T-cell (primary cell): ENCODE measurements around the gene INPP5D. TPM values are rescaled to one million over a fixed set of nuclear protein-coding genes. Genes with fewer than 3 reads are reported as not detected.

Experiments
- ATAC-seq, 4 experiments: fragments of 200-7000 bp in 3 of 4; fragments of 150-1000 bp in 1 of 4; cut with Tn5 transposase; replicated peaks in 1 of 4; 1 replicate in 3 of 4; 2 replicates in 1 of 4; pipeline ENCODE4 v1.10.0; 2021; ENCODE audit warnings: moderate library complexity in 3 of 4, mild to moderate bottlenecking in 2 of 4, moderate number of reproducible peaks in 1 of 4
- CTCF ChIA-PET, 2 donors: fragments of 300-600 bp; sonication (Branson Sonifier 250); formaldehyde crosslinking; loops; one replicate each; lab custom pipeline; 2022; ENCODE audit warnings: antibody characterized with exemption in 2 of 2; lab: Charles Lee
- POLR2A ChIA-PET, 2 donors: fragments of 300-600 bp; sonication (Branson Sonifier 250); formaldehyde crosslinking; loops; one replicate each; lab custom pipeline; 2022; ENCODE audit warnings: antibody characterized with exemption in 2 of 2; lab: Charles Lee
- DNase-seq, 35 experiments: peaks; one replicate each; pipeline versions ENCODE4 v3.0.0 to v3.0.0-alpha.2; 2013 to 2023
- H3K27ac ChIP-seq: one replicate; pipeline ENCODE4 v1.5.1; 2013; ENCODE audit warnings: low read length
- H3K27me3 ChIP-seq, 2 experiments: replicated peaks in 1 of 2; 1 replicate in 1 of 2; 2 replicates in 1 of 2; pipeline versions ENCODE4 v1.6.1 to v1.7.0; 2013; ENCODE audit warnings: low read length in 1 of 2, mixed read lengths in 1 of 2; ENCODE audit not compliant: control insufficient read depth in 2 of 2, insufficient read depth in 2 of 2; ENCODE audit errors: extremely low read depth in 1 of 2
- H3K36me3 ChIP-seq, 2 donors: 1 replicate in 1 of 2; 2 replicates in 1 of 2; pipeline versions ENCODE4 v1.6.1 to v1.7.0; 2013; ENCODE audit warnings: low read length in 1 of 2; ENCODE audit not compliant: control insufficient read depth in 2 of 2, insufficient read depth in 1 of 2; ENCODE audit errors: extremely low read depth in 1 of 2
- H3K4me1 ChIP-seq, 2 experiments: 1 replicate in 1 of 2; 2 replicates in 1 of 2; pipeline versions ENCODE4 v1.6.1 to v1.7.0; 2013; ENCODE audit warnings: low read length in 2 of 2, mixed read lengths in 1 of 2; ENCODE audit not compliant: insufficient read depth in 2 of 2, control insufficient read depth in 1 of 2; ENCODE audit errors: extremely low read depth in 1 of 2
- H3K4me3 ChIP-seq, 2 donors: 1 replicate in 1 of 2; 2 replicates in 1 of 2; pipeline versions ENCODE4 v1.5.1 to v1.7.0; 2013; ENCODE audit warnings: mild to moderate bottlenecking in 2 of 2, low read length in 1 of 2, moderate library complexity in 1 of 2; ENCODE audit not compliant: control insufficient read depth in 1 of 2; ENCODE audit errors: extremely low read depth in 1 of 2
- H3K9me3 ChIP-seq: 2 replicates; pipeline ENCODE4 v1.7.0; 2013
- H3K27ac Mint-ChIP-seq, 2 donors: one replicate each; pipeline ENCODE4 v1.8.0; 2020 to 2021; ENCODE audit warnings: mild to moderate bottlenecking in 2 of 2, mixed read lengths in 2 of 2
- H3K27me3 Mint-ChIP-seq, 2 donors: one replicate each; pipeline ENCODE4 v1.8.0; 2021 to 2022; ENCODE audit warnings: mixed read lengths in 2 of 2
- H3K36me3 Mint-ChIP-seq: one replicate; pipeline ENCODE4 v1.8.0; 2021; ENCODE audit warnings: mixed read lengths
- H3K4me1 Mint-ChIP-seq, 3 donors: one replicate each; pipeline ENCODE4 v1.8.0; 2020 to 2022; ENCODE audit warnings: mixed read lengths in 3 of 3, mild to moderate bottlenecking in 1 of 3
- H3K4me3 Mint-ChIP-seq, 3 donors: one replicate each; pipeline ENCODE4 v1.8.0; 2020 to 2022; ENCODE audit warnings: mild to moderate bottlenecking in 3 of 3, mixed read lengths in 3 of 3, moderate library complexity in 3 of 3
- H3K9me3 Mint-ChIP-seq, 3 donors: one replicate each; pipeline ENCODE4 v1.8.0; 2020 to 2022; ENCODE audit warnings: mixed read lengths in 3 of 3
- WGBS: methylation state at CpG from one replicate; pipeline ENCODE4 v1.1.5; 2013; ENCODE audit warnings: missing lambda C conversion rate; ENCODE audit not compliant: insufficient coverage; 5-methylcytosine and 5-hydroxymethylcytosine counted together
- total RNA-seq, 35 experiments: library from RNA in 6 of 35; stranded (reverse) in 6 of 35; fragments of 120-200 nt in 1 of 35; gene quantifications; one replicate each; pipeline versions ENCODE4 v1.2.1 to v1.2.4 and lab custom pipeline; 2013 to 2026

Gene INPP5D
- total RNA-seq, 5 donors from 2014 or later (not counting 1 experiment from before 2014, with no cell fraction given) = 108 to 216 (median 135) TPM

DNA sequence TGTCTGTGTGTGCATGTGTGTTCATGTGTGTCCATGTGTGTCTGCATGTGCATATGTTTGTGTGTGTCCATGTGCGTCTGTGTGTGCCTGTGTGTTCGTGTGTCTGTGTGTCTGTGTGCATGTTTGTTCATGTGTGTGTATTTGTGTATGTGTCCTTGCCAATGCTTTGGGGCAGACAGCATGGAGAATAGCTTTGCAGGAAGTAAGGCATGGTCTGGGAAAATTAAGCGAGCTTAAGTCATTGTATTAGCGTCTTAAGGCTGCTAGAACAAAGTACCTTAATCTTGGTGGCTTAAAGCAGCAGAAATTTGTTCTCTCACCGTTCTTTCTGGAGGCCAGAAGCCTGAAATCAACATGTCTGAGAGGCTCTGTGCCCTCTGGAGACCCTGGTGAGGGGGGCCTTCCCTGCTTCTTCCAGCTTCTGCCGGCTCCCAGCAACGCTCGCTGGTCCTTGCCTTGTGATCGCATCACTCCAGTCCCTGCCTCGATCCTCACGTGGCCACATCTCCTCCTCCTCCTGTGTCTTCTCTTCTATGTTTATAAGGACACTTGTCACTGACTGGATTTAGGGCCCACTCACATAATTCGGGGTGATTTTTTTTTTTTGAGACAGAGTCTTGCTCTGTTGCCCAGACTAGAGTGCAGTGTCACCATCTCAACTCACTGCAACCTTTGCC, 23.8 kb upstream of the INPP5D start:
- 93% methylated on average over 12 of the region's 12 CpGs for WGBS
- H3K4me3 ChIP-seq = no peak overlapping the region
- Mint-ChIP-seq H3K4me3 (no peak overlapping the region), H3K4me1 (no peaks in the 10 kb centered on the region), H3K27ac (no peak overlapping the region), H3K27me3 (peaks cover 0 to 2% of the 10 kb centered on the region in 2 donors), H3K36me3 (no peaks in the 10 kb centered on the region), H3K9me3 (no peaks in the 10 kb centered on the region)
- ATAC-seq (no peak), DNase-seq (no peak)
- H3K36me3 ChIP-seq = no peaks in the 10 kb centered on the region
- H3K27ac ChIP-seq = no peak overlapping the region
- H3K4me1 ChIP-seq = no peaks in the 10 kb centered on the region
- CTCF ChIA-PET = no interaction called here
- peaks cover 0 to 15% of the 10 kb centered on the region in 2 experiments for H3K27me3 ChIP-seq
- POLR2A ChIA-PET = no interaction called here
- H3K9me3 ChIP-seq = no peaks in the 10 kb centered on the region

DNA sequence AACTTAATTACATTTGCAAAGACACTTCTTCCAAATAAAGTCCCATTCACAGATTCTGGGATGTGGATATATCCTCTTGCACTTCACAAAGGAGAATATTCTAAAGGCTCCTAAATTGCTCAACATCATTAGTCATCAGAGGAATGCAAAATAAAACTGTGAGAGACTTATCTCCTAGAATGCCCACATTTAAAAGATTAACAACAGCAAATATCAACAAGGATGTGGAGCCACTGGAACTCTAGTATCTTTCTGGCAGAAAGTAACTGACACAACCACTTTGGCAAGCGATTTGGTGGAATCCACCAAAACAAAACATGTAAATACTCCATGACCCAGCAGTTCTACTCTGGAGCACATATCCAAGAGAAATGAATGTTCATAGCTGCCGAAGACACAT, 23.1 kb upstream of the INPP5D start:
- POLR2A ChIA-PET = no interaction called here
- no peak overlapping the region for H3K27ac Mint-ChIP-seq
- no peak overlapping the region for H3K27ac ChIP-seq
- peaks cover under 1 to 2% of the 10 kb centered on the region in 2 donors for H3K27me3 Mint-ChIP-seq
- H3K4me3 ChIP-seq = no peak overlapping the region
- no peaks in the 10 kb centered on the region for H3K4me1 Mint-ChIP-seq
- no peaks in the 10 kb centered on the region for H3K36me3 Mint-ChIP-seq
- H3K4me3 Mint-ChIP-seq = no peak overlapping the region
- H3K36me3 ChIP-seq = no peaks in the 10 kb centered on the region
- ATAC-seq (no peak), DNase-seq (no peak)
- H3K9me3 ChIP-seq = no peaks in the 10 kb centered on the region
- no peaks in the 10 kb centered on the region for H3K9me3 Mint-ChIP-seq
- WGBS = 80% methylated on average over 1 of the region's 2 CpGs
- no peaks in the 10 kb centered on the region for H3K4me1 ChIP-seq
- peaks cover 0 to 21% of the 10 kb centered on the region in 2 experiments for H3K27me3 ChIP-seq
- CTCF ChIA-PET = no interaction called here

DNA sequence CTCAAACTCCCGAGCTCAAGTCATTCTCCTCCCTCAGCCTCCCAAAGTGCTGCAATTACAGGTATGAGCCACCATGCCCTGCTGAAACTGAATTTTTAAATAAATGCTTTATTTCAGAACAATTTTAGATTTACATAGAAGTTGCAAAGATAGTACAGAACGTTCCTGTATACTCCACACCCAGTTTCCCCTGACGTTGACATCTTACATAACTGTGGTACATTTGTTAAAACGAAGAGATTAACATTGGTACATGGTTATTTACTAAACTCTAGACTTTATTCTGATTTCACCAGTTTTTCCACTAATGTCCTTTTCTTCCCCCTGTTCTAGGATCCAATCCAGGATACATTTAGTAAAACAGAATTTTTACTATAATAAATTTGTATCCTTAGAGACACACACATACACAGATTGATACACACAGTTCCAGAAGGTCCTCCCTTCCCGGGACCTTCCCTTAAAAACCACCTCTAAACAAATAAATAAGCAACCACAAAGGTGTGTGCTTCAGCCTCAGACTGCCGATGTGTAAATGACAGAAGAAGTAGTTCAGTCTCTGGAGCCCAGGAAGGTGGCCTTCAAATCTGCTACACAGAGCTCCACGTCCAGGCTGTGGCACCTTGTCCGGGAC, 20.8 kb upstream of the INPP5D start:
- Mint-ChIP-seq H3K27ac (no peak overlapping the region), H3K4me3 (no peak overlapping the region), H3K27me3 (peaks cover 2 to 4% of the 10 kb centered on the region in 2 donors), H3K36me3 (no peaks in the 10 kb centered on the region), H3K4me1 (no peaks in the 10 kb centered on the region), H3K9me3 (no peaks in the 10 kb centered on the region)
- DNase-seq (no peak), ATAC-seq (no peak)
- POLR2A ChIA-PET = no interaction called here
- H3K27me3 ChIP-seq = peaks cover 0 to 20% of the 10 kb centered on the region in 2 experiments
- H3K36me3 ChIP-seq = no peaks in the 10 kb centered on the region
- H3K27ac ChIP-seq = no peak overlapping the region
- H3K4me3 ChIP-seq = no peak overlapping the region
- 75% methylated on average over 2 of the region's 8 CpGs for WGBS
- CTCF ChIA-PET = no interaction called here
- no peaks in the 10 kb centered on the region for H3K9me3 ChIP-seq
- H3K4me1 ChIP-seq = no peaks in the 10 kb centered on the region

DNA sequence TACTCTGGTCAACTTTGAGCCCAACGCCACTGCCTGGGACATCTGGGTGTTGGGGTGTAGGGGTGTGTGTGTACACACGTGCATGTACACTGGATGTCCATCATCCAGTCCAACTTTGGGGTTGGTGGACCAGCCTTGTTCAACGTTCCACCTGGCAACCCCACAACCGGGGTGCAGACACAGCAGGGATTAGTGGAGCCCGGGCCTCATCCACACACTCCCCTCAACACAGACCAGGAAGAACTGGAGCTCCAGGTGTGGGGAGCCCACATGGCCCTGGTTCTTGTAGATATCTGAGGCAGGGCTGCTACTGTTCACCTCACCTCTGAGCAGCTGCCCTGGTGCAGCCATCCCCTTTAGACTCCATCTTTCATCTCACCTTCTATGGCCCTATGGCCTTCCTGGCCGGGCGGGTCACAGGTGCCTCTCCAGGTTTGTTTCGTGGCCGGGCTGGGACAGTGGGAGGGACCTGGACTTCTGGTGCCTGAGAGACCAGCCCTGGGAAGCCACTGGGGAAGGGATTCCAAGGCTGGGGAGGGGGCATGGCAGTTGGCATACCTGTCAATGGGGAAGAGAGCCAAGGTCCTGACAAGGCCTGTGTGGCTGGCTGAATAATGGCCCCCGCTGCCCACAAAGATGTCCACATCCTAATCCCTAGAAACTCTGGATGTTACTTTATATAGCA, 20.2 kb upstream of the INPP5D start:
- DNase-seq (no peak), ATAC-seq (no peak)
- Mint-ChIP-seq H3K9me3 (no peaks in the 10 kb centered on the region), H3K4me1 (no peaks in the 10 kb centered on the region), H3K27ac (no peak overlapping the region), H3K4me3 (no peak overlapping the region), H3K36me3 (no peaks in the 10 kb centered on the region), H3K27me3 (peaks cover 2 to 4% of the 10 kb centered on the region in 2 donors)
- WGBS = 88% methylated on average over 4 of the region's 10 CpGs
- H3K4me1 ChIP-seq = no peaks in the 10 kb centered on the region
- H3K27ac ChIP-seq = no peak overlapping the region
- ChIA-PET POLR2A (no interaction called here), CTCF (no interaction called here)
- no peaks in the 10 kb centered on the region for H3K36me3 ChIP-seq
- no peak overlapping the region for H3K4me3 ChIP-seq
- H3K9me3 ChIP-seq = no peaks in the 10 kb centered on the region
- H3K27me3 ChIP-seq = peaks cover 0 to 20% of the 10 kb centered on the region in 2 experiments

DNA sequence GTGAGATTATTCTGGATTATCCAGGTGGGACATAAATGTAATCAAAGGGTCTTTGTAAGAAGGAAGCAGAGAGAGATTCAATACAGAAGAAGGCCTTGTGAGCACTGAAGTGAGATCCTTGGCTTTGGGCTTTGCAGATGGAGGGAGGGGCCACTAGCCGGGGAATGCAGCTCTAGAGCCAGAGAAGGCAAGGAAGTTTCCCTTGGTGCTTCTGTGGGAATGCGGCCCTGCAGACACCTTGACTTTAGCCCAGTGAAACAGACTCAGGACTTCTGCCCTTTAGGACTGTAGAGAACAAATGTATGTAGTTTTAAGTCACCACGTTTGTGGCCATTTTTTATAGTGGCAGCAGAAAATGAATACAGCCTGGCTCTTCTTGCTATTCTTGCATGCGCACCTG, 19.6 kb upstream of the INPP5D start:
- no peaks in the 10 kb centered on the region for H3K4me1 ChIP-seq
- no peak overlapping the region for H3K4me3 ChIP-seq
- H3K9me3 ChIP-seq = no peaks in the 10 kb centered on the region
- H3K27me3 ChIP-seq = peaks cover 0 to 20% of the 10 kb centered on the region in 2 experiments
- ATAC-seq (no peak), DNase-seq (no peak)
- no peak overlapping the region for H3K27ac Mint-ChIP-seq
- H3K4me1 Mint-ChIP-seq = no peaks in the 10 kb centered on the region
- peaks cover 2 to 4% of the 10 kb centered on the region in 2 donors for H3K27me3 Mint-ChIP-seq
- H3K4me3 Mint-ChIP-seq = no peak overlapping the region
- no peak overlapping the region for H3K27ac ChIP-seq
- H3K9me3 Mint-ChIP-seq = no peaks in the 10 kb centered on the region
- H3K36me3 Mint-ChIP-seq = no peaks in the 10 kb centered on the region
- CTCF ChIA-PET = no interaction called here
- WGBS = 85% methylated on average over 4 of the region's 4 CpGs
- POLR2A ChIA-PET = no interaction called here
- H3K36me3 ChIP-seq = no peaks in the 10 kb centered on the region

DNA sequence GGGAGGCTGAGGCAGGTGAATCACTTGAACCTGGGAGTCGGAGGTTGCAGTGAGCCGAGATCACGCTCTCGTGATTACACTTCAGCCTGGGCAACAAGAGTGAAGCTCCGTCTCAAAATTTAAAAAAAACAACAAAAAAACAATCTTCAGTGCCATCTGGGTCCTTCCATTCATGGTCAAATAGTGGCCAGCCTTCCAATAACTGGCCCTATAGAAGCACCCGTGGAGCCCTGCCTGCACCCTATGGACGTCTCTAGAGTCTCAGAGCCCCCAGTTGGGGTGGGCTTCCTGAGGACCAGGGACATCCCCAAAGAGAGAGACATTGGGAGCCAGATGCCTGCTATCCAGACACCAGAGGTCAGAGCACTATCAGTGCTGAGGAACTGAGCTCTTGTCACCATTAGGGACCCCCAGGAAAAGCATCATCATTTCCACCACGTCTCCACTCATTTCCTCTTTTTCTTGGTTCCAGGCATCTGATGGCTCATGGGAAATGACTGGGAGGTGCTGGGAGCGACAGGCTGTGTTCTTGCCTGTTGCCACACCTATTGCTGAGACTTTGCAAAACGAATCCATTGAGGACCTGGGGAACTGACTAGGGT, 18.3 kb upstream of the INPP5D start:
- no peaks in the 10 kb centered on the region for H3K9me3 Mint-ChIP-seq
- no peaks in the 10 kb centered on the region for H3K36me3 Mint-ChIP-seq
- no peak overlapping the region for H3K27ac ChIP-seq
- WGBS = 89% methylated on average over 9 of the region's 10 CpGs
- no peak overlapping the region for H3K27ac Mint-ChIP-seq
- no peak overlapping the region for H3K4me3 Mint-ChIP-seq
- no peak for DNase-seq
- POLR2A ChIA-PET = no interaction called here
- H3K4me1 ChIP-seq = no peaks in the 10 kb centered on the region
- CTCF ChIA-PET = interaction anchor here in 1 of 2 donors (0.6 kb wide), 1 partner anchor 435 kb away, joined by 4 read pairs; no protein-coding TSS in a partner anchor
- H3K27me3 Mint-ChIP-seq = peaks cover 2 to 4% of the 10 kb centered on the region in 2 donors
- H3K4me3 ChIP-seq = no peak overlapping the region
- peaks cover 0 to 20% of the 10 kb centered on the region in 2 experiments for H3K27me3 ChIP-seq
- no peaks in the 10 kb centered on the region for H3K36me3 ChIP-seq
- no peaks in the 10 kb centered on the region for H3K9me3 ChIP-seq
- ATAC-seq = no peak
- no peaks in the 10 kb centered on the region for H3K4me1 Mint-ChIP-seq
